Anterior cingulate cortex (tissue), 58 donors: ENCODE measurements around the gene FAM3A.
A peak's percentile ranks its signal among the peaks of the same experiment; 100 is the strongest.

Source experiments
- DNase-seq, 58 donors: peaks; one replicate each; lab custom pipeline; 2025; lab: John Stamatoyannopoulos, UW

The FAM3A gene

GRCh38 chrX:154535892-154536291 lies 19.9 kb upstream of the FAM3A start:
- DNase-seq, result no peak

- DNase-seq, result peak; percentile 7 to 92 (median 73)
Measured at GRCh38 chrX:154534526-154535322, 18.7 kb upstream of the FAM3A start.

GRCh38 chrX:154532690-154533089 lies 16.7 kb upstream of the FAM3A start:
- DNase-seq, result no peak

GRCh38 chrX:154531626-154532025 lies 15.6 kb upstream of the FAM3A start:
- peak in 1 of 58 donors; percentile 24 for DNase-seq

GRCh38 chrX:154530286-154530685 lies 14.3 kb upstream of the FAM3A start:
- no peak for DNase-seq

- no peak for DNase-seq
Measured at GRCh38 chrX:154529206-154529612, 13.2 kb upstream of the FAM3A start.

GRCh38 chrX:154526901-154527675 lies 11.1 kb upstream of the FAM3A start:
- peak in 56 of 58 donors; percentile 3 to 83 (median 52) for DNase-seq

GRCh38 chrX:154525606-154526490 lies 9.8 kb upstream of the FAM3A start:
- no peak for DNase-seq

- DNase-seq, result no peak
Measured at GRCh38 chrX:154519389-154519788, 3.4 kb upstream of the FAM3A start.

GRCh38 chrX:154517101-154517781 lies 1.2 kb upstream of the FAM3A start:
- peak in 10 of 58 donors; percentile 12 to 51 (median 34) for DNase-seq

- DNase-seq, result peak in 22 of 58 donors; percentile 1 to 63 (median 31)
Measured at GRCh38 chrX:154516656-154517100, 646 bp upstream of the FAM3A start.

GRCh38 chrX:154515090-154515965 lies 704 bp downstream of the FAM3A start:
- DNase-seq, result peak in 2 of 58 donors; percentile 9 to 36

GRCh38 chrX:154513716-154514115 lies 2.3 kb downstream of the FAM3A start:
- DNase-seq, result no peak

- DNase-seq, result no peak
Measured at GRCh38 chrX:154512879-154513553, 3.0 kb downstream of the FAM3A start.

- no peak for DNase-seq
Measured at GRCh38 chrX:154511761-154512160, 4.3 kb downstream of the FAM3A start.

GRCh38 chrX:154509455-154509854 lies 6.6 kb downstream of the FAM3A start:
- no peak for DNase-seq

- DNase-seq, result no peak
Measured at GRCh38 chrX:154508384-154508745, 7.7 kb downstream of the FAM3A start.

- no peak for DNase-seq
Measured at GRCh38 chrX:154507673-154508383, 8.2 kb downstream of the FAM3A start.
